ENCODE results near the gene MCM10. TPM values are rescaled to one million over a fixed set of nuclear protein-coding genes. Genes with fewer than 3 reads are reported as not detected.

Gene MCM10
- total RNA-seq, 1 donor from 2014 or later: 14.8 TPM

DNA sequence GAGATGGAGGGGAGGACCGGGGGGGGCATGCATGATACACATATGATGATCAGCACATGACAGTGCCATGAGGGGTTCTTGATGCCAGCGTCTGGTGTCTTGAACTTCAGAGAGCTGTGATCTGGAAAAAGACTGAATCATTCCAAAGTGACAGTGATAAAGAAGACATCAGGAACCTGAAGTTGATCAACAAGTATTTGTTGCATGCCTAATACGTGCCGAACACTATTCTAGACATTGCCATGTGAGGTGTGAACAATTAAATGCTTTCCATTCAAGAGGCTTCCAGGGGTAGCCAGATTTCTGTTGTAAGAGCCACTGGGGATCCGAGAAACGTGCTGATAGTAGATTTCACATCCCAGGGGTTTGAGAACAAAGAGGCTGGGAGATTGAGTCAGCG, 6.2 kb downstream of the MCM10 start:
- TF ChIP-seq, protein P1, sequence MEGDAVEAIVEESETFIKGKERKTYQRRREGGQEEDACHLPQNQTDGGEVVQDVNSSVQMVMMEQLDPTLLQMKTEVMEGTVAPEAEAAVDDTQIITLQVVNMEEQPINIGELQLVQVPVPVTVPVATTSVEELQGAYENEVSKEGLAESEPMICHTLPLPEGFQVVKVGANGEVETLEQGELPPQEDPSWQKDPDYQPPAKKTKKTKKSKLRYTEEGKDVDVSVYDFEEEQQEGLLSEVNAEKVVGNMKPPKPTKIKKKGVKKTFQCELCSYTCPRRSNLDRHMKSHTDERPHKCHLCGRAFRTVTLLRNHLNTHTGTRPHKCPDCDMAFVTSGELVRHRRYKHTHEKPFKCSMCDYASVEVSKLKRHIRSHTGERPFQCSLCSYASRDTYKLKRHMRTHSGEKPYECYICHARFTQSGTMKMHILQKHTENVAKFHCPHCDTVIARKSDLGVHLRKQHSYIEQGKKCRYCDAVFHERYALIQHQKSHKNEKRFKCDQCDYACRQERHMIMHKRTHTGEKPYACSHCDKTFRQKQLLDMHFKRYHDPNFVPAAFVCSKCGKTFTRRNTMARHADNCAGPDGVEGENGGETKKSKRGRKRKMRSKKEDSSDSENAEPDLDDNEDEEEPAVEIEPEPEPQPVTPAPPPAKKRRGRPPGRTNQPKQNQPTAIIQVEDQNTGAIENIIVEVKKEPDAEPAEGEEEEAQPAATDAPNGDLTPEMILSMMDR (IDR thresholded peaks at IDR 0.05; ENCODE audit: unreplicated experiment): no peak
- no peaks in the 10 kb centered on the region for H3K9me3 Mint-ChIP-seq
- no peaks in the 10 kb centered on the region for H3K4me1 Mint-ChIP-seq
- peaks cover 2% of the 10 kb centered on the region for H3K36me3 Mint-ChIP-seq
- H3K4me3 Mint-ChIP-seq: no peak overlapping the region
- DNase-seq (ENCODE audit: low spot score in 2 of 2, unreplicated experiment in 2 of 2): no peak
- no peak overlapping the region for H3K27ac Mint-ChIP-seq
- H3K27me3 Mint-ChIP-seq (ENCODE audit: low read depth): no peaks in the 10 kb centered on the region

DNA sequence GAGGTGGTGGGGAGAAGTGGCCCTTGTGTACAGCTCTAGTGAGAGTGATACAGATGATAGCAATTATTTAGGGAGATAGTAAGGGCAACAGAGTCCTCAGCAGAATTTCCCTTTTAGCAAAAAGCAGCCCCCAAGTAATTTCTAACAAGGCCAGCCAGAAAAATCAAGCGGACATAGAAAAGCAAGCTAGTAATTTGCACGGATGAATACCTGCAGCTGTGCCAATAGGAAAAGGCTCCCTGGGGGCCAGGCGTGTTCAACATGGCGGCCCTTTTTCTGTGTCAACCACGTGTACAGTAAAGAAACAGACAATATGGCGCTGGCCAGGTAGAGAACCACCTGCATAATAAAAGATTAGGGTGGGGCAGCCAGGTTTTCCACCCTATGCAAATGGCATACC, 7.4 kb downstream of the MCM10 start:
- H3K27me3 Mint-ChIP-seq (ENCODE audit: low read depth): no peaks in the 10 kb centered on the region
- no peaks in the 10 kb centered on the region for H3K9me3 Mint-ChIP-seq
- no peak overlapping the region for H3K4me3 Mint-ChIP-seq
- no peak for DNase-seq (ENCODE audit: low spot score in 2 of 2, unreplicated experiment in 2 of 2)
- no peak overlapping the region for H3K27ac Mint-ChIP-seq
- TF ChIP-seq, protein P1 (IDR thresholded peaks at IDR 0.05; ENCODE audit: unreplicated experiment): no peak
- peaks cover 2% of the 10 kb centered on the region for H3K36me3 Mint-ChIP-seq
- H3K4me1 Mint-ChIP-seq: no peaks in the 10 kb centered on the region

DNA sequence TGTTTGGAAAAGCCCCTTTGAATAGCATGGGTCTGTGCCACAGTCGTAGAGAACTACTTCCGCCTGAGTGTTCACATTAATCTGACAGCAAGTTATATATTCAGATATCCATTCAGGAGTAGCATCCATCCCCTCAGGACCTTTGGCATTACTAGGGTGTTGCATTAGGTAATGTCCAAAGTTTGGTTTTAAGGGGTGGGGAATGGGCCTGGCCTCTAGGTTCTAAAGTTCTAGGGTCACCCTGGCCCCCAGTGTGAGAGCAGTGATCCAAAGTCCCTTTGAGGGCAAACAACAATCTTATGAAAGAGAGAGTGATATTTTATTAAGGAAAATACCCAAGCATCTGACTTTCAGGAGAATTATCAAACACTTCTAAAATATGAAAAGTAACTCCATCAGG, 12.3 kb downstream of the MCM10 start:
- peaks cover 14% of the 10 kb centered on the region for H3K36me3 Mint-ChIP-seq

DNA sequence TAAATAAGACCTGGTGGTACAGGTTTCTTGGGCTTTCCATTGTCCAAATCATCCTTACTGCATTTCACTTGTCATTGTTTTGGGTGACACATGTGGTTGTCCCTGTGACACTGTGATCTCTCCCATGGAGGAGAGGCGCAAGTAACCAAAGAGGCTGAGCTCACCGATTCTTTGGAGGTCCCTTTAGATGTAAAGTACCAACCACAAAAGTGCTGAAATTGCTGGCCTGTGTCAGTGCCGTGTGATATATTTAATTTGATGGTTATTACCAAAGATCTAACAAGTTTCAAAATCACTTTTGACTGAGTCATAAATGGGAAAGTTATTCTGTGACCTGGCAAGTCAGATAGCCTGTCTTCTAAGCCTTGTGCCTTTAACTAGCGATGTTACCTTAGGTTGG, 19.4 kb downstream of the MCM10 start:
- peaks cover 16% of the 10 kb centered on the region for H3K36me3 Mint-ChIP-seq

More for the DNA sequence above, 12.3 kb downstream of the MCM10 start:
- Mint-ChIP-seq H3K27ac (no peak overlapping the region), H3K9me3 (no peaks in the 10 kb centered on the region), H3K4me1 (no peaks in the 10 kb centered on the region), H3K4me3 (no peak overlapping the region), H3K27me3 (ENCODE audit: low read depth) (no peaks in the 10 kb centered on the region)
- DNase-seq (ENCODE audit: low spot score in 2 of 2, unreplicated experiment in 2 of 2): no peak
- TF ChIP-seq, protein P1 (IDR thresholded peaks at IDR 0.05; ENCODE audit: unreplicated experiment): no peak

DNA sequence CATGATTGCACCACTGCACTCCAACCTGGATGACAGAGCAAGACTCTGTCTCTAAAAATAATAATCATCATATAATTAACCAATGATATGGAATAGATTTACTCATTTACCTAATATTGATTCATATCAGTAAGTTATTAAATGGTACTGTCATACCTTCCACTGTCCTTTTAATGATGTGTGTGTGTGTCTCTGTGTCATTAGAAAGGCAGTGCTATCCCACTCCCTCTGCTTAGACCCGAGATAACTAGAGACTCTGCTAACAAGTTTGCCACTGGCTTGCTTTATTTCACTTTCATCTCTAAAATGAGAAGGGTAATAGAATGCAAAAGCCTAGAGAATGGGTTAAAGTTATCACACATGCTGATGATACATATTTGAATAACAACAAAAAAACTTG, 21.1 kb downstream of the MCM10 start:
- TF ChIP-seq, protein P1 (IDR thresholded peaks at IDR 0.05; ENCODE audit: unreplicated experiment): no peak

More for the DNA sequence above, 19.4 kb downstream of the MCM10 start:
- Mint-ChIP-seq H3K4me1 (no peaks in the 10 kb centered on the region), H3K27me3 (ENCODE audit: low read depth) (no peaks in the 10 kb centered on the region), H3K4me3 (no peak overlapping the region), H3K27ac (no peak overlapping the region), H3K9me3 (no peaks in the 10 kb centered on the region)
- no peak for DNase-seq (ENCODE audit: low spot score in 2 of 2, unreplicated experiment in 2 of 2)
- TF ChIP-seq, protein P1 (IDR thresholded peaks at IDR 0.05; ENCODE audit: unreplicated experiment): no peak

DNA sequence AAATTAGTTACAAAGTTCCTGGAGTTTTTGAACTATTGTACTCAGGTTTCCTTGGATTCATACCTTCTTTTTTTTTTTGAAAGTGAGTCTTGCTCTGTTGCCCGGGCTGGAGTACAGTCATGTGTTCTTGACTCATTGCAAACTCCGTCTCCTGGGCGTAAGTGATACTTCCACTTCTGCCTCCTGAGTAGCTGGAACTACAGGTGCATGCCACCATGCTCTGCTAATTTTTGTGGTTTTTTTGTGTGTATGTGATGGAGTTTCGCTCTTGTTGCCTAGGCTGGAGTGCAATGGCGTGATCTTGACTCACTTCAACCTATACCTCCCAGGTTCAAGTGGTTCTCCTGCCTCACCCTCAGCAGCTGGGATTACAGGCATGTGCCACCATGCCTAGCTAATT, 22.3 kb downstream of the MCM10 start:
- TF ChIP-seq, protein P1 (IDR thresholded peaks at IDR 0.05; ENCODE audit: unreplicated experiment): no peak
- no peaks in the 10 kb centered on the region for H3K4me1 Mint-ChIP-seq
- H3K27me3 Mint-ChIP-seq (ENCODE audit: low read depth): no peaks in the 10 kb centered on the region
- peaks cover 22% of the 10 kb centered on the region for H3K36me3 Mint-ChIP-seq
- H3K9me3 Mint-ChIP-seq: peaks cover 4% of the 10 kb centered on the region
- no peak overlapping the region for H3K27ac Mint-ChIP-seq
- no peak for DNase-seq (ENCODE audit: low spot score in 2 of 2, unreplicated experiment in 2 of 2)
- no peak overlapping the region for H3K4me3 Mint-ChIP-seq

More for the DNA sequence above, 21.1 kb downstream of the MCM10 start:
- Mint-ChIP-seq H3K27ac (no peak overlapping the region), H3K4me3 (no peak overlapping the region), H3K4me1 (no peaks in the 10 kb centered on the region), H3K27me3 (ENCODE audit: low read depth) (no peaks in the 10 kb centered on the region), H3K36me3 (peaks cover 26% of the 10 kb centered on the region), H3K9me3 (peaks cover 4% of the 10 kb centered on the region)
- no peak for DNase-seq (ENCODE audit: low spot score in 2 of 2, unreplicated experiment in 2 of 2)
